ENCODE data around the gene UBASH3B. TPM values are rescaled to one million over a fixed set of nuclear protein-coding genes. Genes with fewer than 3 reads are reported as not detected.

Gene UBASH3B
- total RNA-seq, 5 donors from 2014 or later (not counting 1 experiment from before 2014, with no cell fraction given) = 29.7 to 44.0 (median 36.8) TPM

DNA sequence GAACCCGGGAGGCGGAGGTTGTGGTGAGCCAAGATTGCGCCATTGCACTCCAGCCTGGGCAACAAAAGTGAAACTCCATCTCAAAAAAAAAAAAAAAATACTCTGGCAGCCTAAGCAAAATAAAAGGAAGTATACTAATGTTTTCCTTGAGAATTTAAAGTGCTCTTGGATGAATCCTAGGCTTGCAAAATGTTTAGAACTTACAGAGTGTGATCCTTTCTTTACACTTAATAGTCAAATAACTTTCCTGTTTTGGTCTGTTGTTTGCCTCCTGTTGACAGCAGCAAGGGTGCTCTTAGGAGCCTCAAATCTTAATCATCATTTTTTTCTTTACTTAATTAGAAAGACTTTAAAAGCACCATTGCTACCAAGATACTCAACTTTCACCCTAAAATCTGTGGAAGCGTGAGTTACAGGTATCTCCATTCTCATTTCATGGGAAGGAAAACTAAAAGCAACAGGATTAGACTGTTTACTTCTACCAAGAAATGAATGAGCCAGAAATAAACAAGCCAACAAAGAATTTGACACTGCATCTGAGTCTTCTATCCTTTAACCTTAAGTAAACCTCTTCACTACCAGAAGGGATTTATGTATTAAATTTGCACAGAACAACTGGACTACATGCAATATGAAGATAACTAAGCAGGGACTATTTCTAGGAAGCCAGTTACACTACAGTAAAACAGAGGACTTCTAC is 144.0 kb downstream of the UBASH3B start:
- H3K36me3 ChIP-seq (ENCODE audit: control insufficient read depth in 2 of 2, extremely low read depth in 1 of 2, insufficient read depth in 1 of 2, low read length in 1 of 2) = peaks cover 7 to 71% of the 10 kb centered on the region in 2 donors
- H3K27me3 ChIP-seq (replicated peaks in 1 of 2; ENCODE audit: control insufficient read depth in 2 of 2, extremely low read depth in 1 of 2, insufficient read depth in 2 of 2, low read length in 1 of 2) = no peaks in the 10 kb centered on the region
- ChIA-PET POLR2A (no interaction called here), CTCF (interaction anchor here in 1 of 2 donors (0.6 kb wide), 1 partner anchor 42 kb away, joined by 5 read pairs; no protein-coding TSS in a partner anchor)
- DNase-seq (no peak), ATAC-seq (replicated peaks in 1 of 4) (no peak)
- no peak overlapping the region for H3K4me3 Mint-ChIP-seq
- peaks cover 73% of the 10 kb centered on the region for H3K36me3 Mint-ChIP-seq
- peaks cover 0 to 5% of the 10 kb centered on the region in 2 experiments for H3K4me1 ChIP-seq (ENCODE audit: control insufficient read depth in 1 of 2, extremely low read depth in 1 of 2, insufficient read depth in 2 of 2, low read length in 2 of 2)
- no CpG with 5 or more reads among the region's 4 CpGs for WGBS (ENCODE audit: insufficient coverage)
- H3K9me3 ChIP-seq = no peaks in the 10 kb centered on the region
- no peaks in the 10 kb centered on the region for H3K27me3 Mint-ChIP-seq
- no peak overlapping the region for H3K27ac ChIP-seq (ENCODE audit: low read length)
- no peak overlapping the region for H3K4me3 ChIP-seq (ENCODE audit: control insufficient read depth in 1 of 2, extremely low read depth in 1 of 2, low read length in 1 of 2)
- peaks cover 5 to 16% (median 9%) of the 10 kb centered on the region in 3 donors for H3K4me1 Mint-ChIP-seq
- no peak overlapping the region for H3K27ac Mint-ChIP-seq
- no peaks in the 10 kb centered on the region for H3K9me3 Mint-ChIP-seq

DNA sequence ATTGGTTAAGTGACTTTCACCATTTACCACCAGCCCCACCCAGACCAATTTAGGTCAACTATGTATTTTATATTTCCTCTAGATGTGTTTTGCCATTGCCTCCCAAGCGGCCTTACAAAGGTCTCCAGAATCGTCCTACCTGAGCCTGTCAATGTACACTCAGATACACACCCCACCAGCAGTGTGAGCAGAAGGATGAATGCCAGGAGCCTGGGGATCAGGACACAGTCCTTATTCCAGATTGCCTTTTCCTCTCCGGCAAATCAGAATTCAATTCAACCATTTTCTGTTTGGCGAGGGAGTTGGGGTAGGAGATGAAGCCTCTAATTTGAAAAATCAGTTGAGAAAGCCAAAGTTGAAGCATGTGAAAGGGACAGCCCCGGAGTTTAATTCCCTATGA is 147.4 kb downstream of the UBASH3B start:
- ChIA-PET CTCF (no interaction called here), POLR2A (no interaction called here)
- H3K36me3 Mint-ChIP-seq = peaks cover 60% of the 10 kb centered on the region
- H3K27ac Mint-ChIP-seq = peak overlapping the region in 1 of 2 donors; percentile 48
- Histone ChIP-seq H3K27me3 (replicated peaks in 1 of 2; ENCODE audit: control insufficient read depth in 2 of 2, extremely low read depth in 1 of 2, insufficient read depth in 2 of 2, low read length in 1 of 2) (no peaks in the 10 kb centered on the region), H3K27ac (ENCODE audit: low read length) (no peak overlapping the region), H3K36me3 (ENCODE audit: control insufficient read depth in 2 of 2, extremely low read depth in 1 of 2, insufficient read depth in 1 of 2, low read length in 1 of 2) (peaks cover 0 to 49% of the 10 kb centered on the region in 2 donors), H3K9me3 (no peaks in the 10 kb centered on the region), H3K4me3 (ENCODE audit: control insufficient read depth in 1 of 2, extremely low read depth in 1 of 2, low read length in 1 of 2) (no peak overlapping the region), H3K4me1 (ENCODE audit: control insufficient read depth in 1 of 2, extremely low read depth in 1 of 2, insufficient read depth in 2 of 2, low read length in 2 of 2) (peaks cover 2 to 3% of the 10 kb centered on the region in 2 experiments)
- H3K9me3 Mint-ChIP-seq = no peaks in the 10 kb centered on the region
- ATAC-seq (replicated peaks in 1 of 4) (no peak), DNase-seq (no peak)
- no peak overlapping the region for H3K4me3 Mint-ChIP-seq
- H3K27me3 Mint-ChIP-seq = no peaks in the 10 kb centered on the region
- 78% methylated on average over 3 of the region's 5 CpGs for WGBS (ENCODE audit: insufficient coverage)
- H3K4me1 Mint-ChIP-seq = peaks cover 15 to 25% (median 16%) of the 10 kb centered on the region in 3 donors

DNA sequence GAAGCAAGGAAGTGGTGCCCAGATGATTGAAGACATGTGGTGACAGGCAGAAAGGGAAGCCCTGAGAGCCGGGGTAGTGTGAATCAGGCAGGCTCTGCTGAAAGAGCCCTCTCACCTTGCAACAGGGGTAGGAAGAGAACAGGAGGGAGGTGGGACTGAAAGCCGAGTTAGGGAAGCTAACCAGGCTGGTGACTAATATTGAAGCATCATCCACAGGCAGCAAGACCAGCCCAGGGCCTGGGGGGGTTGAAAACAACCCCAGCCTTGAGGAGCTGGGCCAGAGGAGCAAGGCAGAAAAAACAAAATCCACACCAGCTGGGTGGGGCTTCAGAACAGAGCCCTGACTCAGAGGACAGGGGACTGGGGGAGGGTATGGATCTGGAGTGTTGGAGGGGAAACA is 147.8 kb downstream of the UBASH3B start:
- Mint-ChIP-seq H3K36me3 (peaks cover 61% of the 10 kb centered on the region), H3K27me3 (no peaks in the 10 kb centered on the region), H3K9me3 (no peaks in the 10 kb centered on the region), H3K4me1 (peaks cover 19 to 30% (median 20%) of the 10 kb centered on the region in 3 donors), H3K4me3 (no peak overlapping the region), H3K27ac (peak overlapping the region in 1 of 2 donors; percentile 48)
- Histone ChIP-seq H3K36me3 (ENCODE audit: control insufficient read depth in 2 of 2, extremely low read depth in 1 of 2, insufficient read depth in 1 of 2, low read length in 1 of 2) (peaks cover 0 to 49% of the 10 kb centered on the region in 2 donors), H3K27me3 (replicated peaks in 1 of 2; ENCODE audit: control insufficient read depth in 2 of 2, extremely low read depth in 1 of 2, insufficient read depth in 2 of 2, low read length in 1 of 2) (no peaks in the 10 kb centered on the region), H3K4me3 (ENCODE audit: control insufficient read depth in 1 of 2, extremely low read depth in 1 of 2, low read length in 1 of 2) (no peak overlapping the region), H3K27ac (ENCODE audit: low read length) (no peak overlapping the region), H3K4me1 (ENCODE audit: control insufficient read depth in 1 of 2, extremely low read depth in 1 of 2, insufficient read depth in 2 of 2, low read length in 2 of 2) (peaks cover 4% of the 10 kb centered on the region in 2 experiments), H3K9me3 (no peaks in the 10 kb centered on the region)
- ChIA-PET CTCF (interaction anchor here in 1 of 2 donors (0.5 kb wide), 1 partner anchor 26 kb away, joined by 3 read pairs; no protein-coding TSS in a partner anchor), POLR2A (no interaction called here)
- ATAC-seq (replicated peaks in 1 of 4) = no peak
- no peak for DNase-seq
- WGBS (ENCODE audit: insufficient coverage) = no CpG with 5 or more reads among the region's 2 CpGs

DNA sequence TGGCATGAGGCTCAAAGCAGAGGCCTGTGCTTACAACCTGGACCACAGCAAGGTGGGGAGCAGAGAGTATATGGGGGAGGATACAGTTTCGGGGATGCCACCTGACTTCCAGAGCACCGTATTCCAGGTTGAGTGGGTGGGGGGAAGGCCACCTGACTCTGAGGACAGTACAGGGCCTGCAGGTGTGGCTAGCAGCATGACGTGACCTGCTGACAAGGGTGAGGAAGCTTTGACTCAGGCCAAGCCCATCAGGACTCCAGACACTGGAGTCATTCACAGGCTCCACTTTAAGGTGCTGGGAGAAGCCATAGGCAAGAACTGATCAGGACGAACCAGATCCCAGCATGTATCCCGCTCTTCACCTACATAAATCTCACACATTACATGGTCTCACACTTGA is 148.2 kb downstream of the UBASH3B start:
- peaks cover 23 to 34% (median 24%) of the 10 kb centered on the region in 3 donors for H3K4me1 Mint-ChIP-seq
- H3K36me3 Mint-ChIP-seq = peaks cover 61% of the 10 kb centered on the region
- peak overlapping the region in 1 of 2 donors; percentile 19 for H3K27ac Mint-ChIP-seq
- ATAC-seq (replicated peaks in 1 of 4) (no peak), DNase-seq (no peak)
- CTCF ChIA-PET = interaction anchor here (0.5 to 1.0 kb wide), 2 partner anchors 7 to 26 kb away, joined by 3 to 5 read pairs; no protein-coding TSS in a partner anchor
- Histone ChIP-seq H3K27ac (ENCODE audit: low read length) (no peak overlapping the region), H3K9me3 (no peaks in the 10 kb centered on the region), H3K4me1 (ENCODE audit: control insufficient read depth in 1 of 2, extremely low read depth in 1 of 2, insufficient read depth in 2 of 2, low read length in 2 of 2) (peaks cover 7 to 8% of the 10 kb centered on the region in 2 experiments), H3K36me3 (ENCODE audit: control insufficient read depth in 2 of 2, extremely low read depth in 1 of 2, insufficient read depth in 1 of 2, low read length in 1 of 2) (peaks cover 0 to 48% of the 10 kb centered on the region in 2 donors), H3K27me3 (replicated peaks in 1 of 2; ENCODE audit: control insufficient read depth in 2 of 2, extremely low read depth in 1 of 2, insufficient read depth in 2 of 2, low read length in 1 of 2) (no peaks in the 10 kb centered on the region), H3K4me3 (ENCODE audit: control insufficient read depth in 1 of 2, extremely low read depth in 1 of 2, low read length in 1 of 2) (no peak overlapping the region)
- POLR2A ChIA-PET = no interaction called here
- H3K9me3 Mint-ChIP-seq = no peaks in the 10 kb centered on the region
- H3K4me3 Mint-ChIP-seq = no peak overlapping the region
- no peaks in the 10 kb centered on the region for H3K27me3 Mint-ChIP-seq
- WGBS (ENCODE audit: insufficient coverage) = 72% methylated on average over 3 of the region's 5 CpGs

DNA sequence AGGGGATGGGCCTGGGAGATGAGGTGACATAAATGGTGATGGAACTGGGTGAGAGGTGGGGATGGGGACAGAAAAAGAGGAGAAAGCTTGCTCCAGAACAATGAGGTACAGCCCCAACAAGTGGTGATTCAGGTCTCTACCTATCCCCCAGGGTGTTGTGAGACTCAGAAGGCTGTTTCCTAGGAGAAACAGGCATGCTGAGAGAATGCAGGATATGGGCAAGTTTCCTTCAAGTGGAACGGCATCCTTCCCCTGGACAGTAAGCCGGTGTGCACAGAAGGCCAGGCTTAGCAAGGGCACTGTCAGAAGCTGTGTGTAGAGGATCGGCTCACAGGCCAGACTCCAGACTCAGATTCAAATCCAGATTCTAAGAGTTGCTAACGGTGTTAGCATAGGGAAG is 148.6 kb downstream of the UBASH3B start:
- Mint-ChIP-seq H3K9me3 (no peaks in the 10 kb centered on the region), H3K27me3 (no peaks in the 10 kb centered on the region), H3K27ac (peak overlapping the region in 1 of 2 donors; percentile 12), H3K4me3 (no peak overlapping the region), H3K36me3 (peaks cover 57% of the 10 kb centered on the region), H3K4me1 (peaks cover 25 to 36% (median 26%) of the 10 kb centered on the region in 3 donors)
- Histone ChIP-seq H3K27ac (ENCODE audit: low read length) (no peak overlapping the region), H3K4me1 (ENCODE audit: control insufficient read depth in 1 of 2, extremely low read depth in 1 of 2, insufficient read depth in 2 of 2, low read length in 2 of 2) (peaks cover 8 to 10% of the 10 kb centered on the region in 2 experiments), H3K27me3 (replicated peaks in 1 of 2; ENCODE audit: control insufficient read depth in 2 of 2, extremely low read depth in 1 of 2, insufficient read depth in 2 of 2, low read length in 1 of 2) (no peaks in the 10 kb centered on the region), H3K4me3 (ENCODE audit: control insufficient read depth in 1 of 2, extremely low read depth in 1 of 2, low read length in 1 of 2) (no peak overlapping the region), H3K9me3 (no peaks in the 10 kb centered on the region), H3K36me3 (ENCODE audit: control insufficient read depth in 2 of 2, extremely low read depth in 1 of 2, insufficient read depth in 1 of 2, low read length in 1 of 2) (peaks cover 0 to 44% of the 10 kb centered on the region in 2 donors)
- POLR2A ChIA-PET = no interaction called here
- WGBS (ENCODE audit: insufficient coverage) = 93% methylated on average over 2 of the region's 4 CpGs
- CTCF ChIA-PET = interaction anchor here (0.5 to 1.0 kb wide), 2 partner anchors 8 to 17 kb away, joined by 3 to 5 read pairs; no protein-coding TSS in a partner anchor
- no peak for ATAC-seq (replicated peaks in 1 of 4)
- no peak for DNase-seq

DNA sequence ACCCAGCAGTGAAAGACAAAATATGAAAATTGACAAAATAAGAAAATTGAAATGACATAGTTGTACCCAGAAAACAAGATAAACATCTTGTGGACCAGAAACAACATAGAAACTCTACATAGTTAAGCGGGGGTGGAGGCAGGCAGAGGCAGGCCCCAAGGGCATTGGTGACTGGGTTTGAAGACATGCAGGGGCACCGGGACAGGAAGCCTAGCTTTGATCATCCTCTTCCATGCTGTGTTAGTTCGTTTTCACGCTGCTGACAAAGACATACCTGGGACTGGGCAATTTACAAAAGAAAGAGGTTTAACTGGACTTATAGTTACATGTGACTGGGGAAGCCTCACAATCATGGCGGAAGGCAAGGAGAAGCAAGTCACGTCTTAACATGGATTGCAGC is 149.3 kb downstream of the UBASH3B start:
- H3K4me3 Mint-ChIP-seq = no peak overlapping the region
- H3K4me1 Mint-ChIP-seq = peaks cover 25 to 36% (median 29%) of the 10 kb centered on the region in 3 donors
- H3K4me3 ChIP-seq (ENCODE audit: control insufficient read depth in 1 of 2, extremely low read depth in 1 of 2, low read length in 1 of 2) = no peak overlapping the region
- no peaks in the 10 kb centered on the region for H3K27me3 ChIP-seq (replicated peaks in 1 of 2; ENCODE audit: control insufficient read depth in 2 of 2, extremely low read depth in 1 of 2, insufficient read depth in 2 of 2, low read length in 1 of 2)
- peaks cover 0 to 45% of the 10 kb centered on the region in 2 donors for H3K36me3 ChIP-seq (ENCODE audit: control insufficient read depth in 2 of 2, extremely low read depth in 1 of 2, insufficient read depth in 1 of 2, low read length in 1 of 2)
- H3K27ac ChIP-seq (ENCODE audit: low read length) = no peak overlapping the region
- H3K4me1 ChIP-seq (ENCODE audit: control insufficient read depth in 1 of 2, extremely low read depth in 1 of 2, insufficient read depth in 2 of 2, low read length in 2 of 2) = peaks cover 8 to 10% of the 10 kb centered on the region in 2 experiments
- H3K27ac Mint-ChIP-seq = peak overlapping the region; percentile 30 to 59
- 70% methylated on average over 6 of the region's 6 CpGs for WGBS (ENCODE audit: insufficient coverage)
- H3K9me3 ChIP-seq = no peaks in the 10 kb centered on the region
- no peaks in the 10 kb centered on the region for H3K27me3 Mint-ChIP-seq
- CTCF ChIA-PET = interaction anchor here (0.5 to 1.0 kb wide), 2 partner anchors 9 to 18 kb away, joined by 3 to 5 read pairs; no protein-coding TSS in a partner anchor
- no peak for DNase-seq
- H3K36me3 Mint-ChIP-seq = peaks cover 57% of the 10 kb centered on the region
- POLR2A ChIA-PET = no interaction called here
- no peaks in the 10 kb centered on the region for H3K9me3 Mint-ChIP-seq
- no peak for ATAC-seq (replicated peaks in 1 of 4)

Data from T-cell (primary cell).